HG03060 (cell line): Measurements from ENCODE around the gene KRTAP9-4.
"Not testable (repeated sequence)": the region's sequence is repeated elsewhere in the genome, so short reads cannot be mapped to it uniquely, and the experiment has no call there.

ENCODE experiments used
- ATAC-seq: cut with Tn5 transposase; IDR thresholded peaks from one replicate; pipeline ENCODE4 v1.9.1; 2021; ENCODE audit warnings: low read depth, moderate number of reproducible peaks; ENCODE audit not compliant: unreplicated experiment

Gene KRTAP9-4

DNA sequence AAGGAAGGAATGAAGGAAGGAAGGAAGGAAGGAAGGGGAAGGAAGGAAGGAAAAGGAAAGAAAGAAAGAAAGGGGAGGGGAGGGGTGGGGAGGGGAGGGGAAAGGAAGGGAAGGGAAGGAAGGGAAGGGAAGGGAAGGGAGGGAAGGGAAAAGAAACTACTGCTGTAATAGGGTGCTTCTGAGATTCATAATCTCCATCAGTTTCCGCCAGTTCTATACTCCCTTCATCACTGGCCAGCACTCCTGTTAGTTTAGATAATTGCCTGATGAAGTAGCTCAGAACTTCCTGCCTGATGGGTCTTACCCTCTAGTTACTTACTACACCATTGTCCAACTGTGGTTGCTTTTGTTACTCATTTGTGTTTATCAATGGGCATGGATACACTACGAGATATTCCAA lies 13.7 kb downstream of the KRTAP9-4 start:
- ATAC-seq, result no peak

DNA sequence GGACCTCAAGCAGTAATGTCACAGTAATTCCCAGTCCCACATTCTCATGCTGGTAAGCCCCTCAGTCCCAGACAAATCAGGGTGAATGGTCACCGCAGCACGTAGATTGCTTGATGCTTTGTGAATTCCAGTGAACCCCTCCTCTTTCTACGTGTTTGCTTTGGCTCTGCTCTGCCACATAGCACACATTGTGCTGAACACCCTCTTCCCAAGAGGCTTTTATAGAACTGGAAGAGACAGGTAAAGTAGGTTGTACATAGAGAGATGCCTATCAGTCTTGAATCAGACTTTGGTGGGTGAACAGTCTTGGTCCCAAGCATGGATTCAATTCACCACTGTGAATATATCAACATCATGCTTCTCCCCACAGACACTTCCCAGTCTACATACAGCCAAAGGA lies 15.1 kb downstream of the KRTAP9-4 start:
- no peak for ATAC-seq

DNA sequence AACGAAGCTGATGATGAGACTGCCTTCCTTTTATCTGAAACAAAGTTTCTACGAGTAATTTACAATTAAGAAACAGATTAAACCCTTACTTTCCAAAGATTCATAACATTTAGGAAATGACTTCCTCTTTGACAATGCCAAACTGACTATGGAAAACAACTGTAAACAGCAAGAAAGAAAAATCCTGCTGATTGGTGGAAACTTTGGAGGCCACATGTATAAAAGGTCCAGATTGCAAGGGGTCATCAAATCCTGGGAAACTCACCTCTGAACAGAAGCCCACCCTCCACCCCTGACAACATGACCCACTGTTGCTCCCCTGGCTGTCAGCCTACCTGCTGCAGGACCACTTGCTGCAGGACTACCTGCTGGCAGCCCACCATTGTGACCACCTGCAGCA lies 15.6 kb downstream of the KRTAP9-4 start, which contains the start of gene KRTAP9-6:
Gene KRTAP9-6 (plus strand): TSS at position 301 of the 400 bp plus-strand sequence. CDS start 0 bp downstream, at position 301.
- no peak for ATAC-seq

DNA sequence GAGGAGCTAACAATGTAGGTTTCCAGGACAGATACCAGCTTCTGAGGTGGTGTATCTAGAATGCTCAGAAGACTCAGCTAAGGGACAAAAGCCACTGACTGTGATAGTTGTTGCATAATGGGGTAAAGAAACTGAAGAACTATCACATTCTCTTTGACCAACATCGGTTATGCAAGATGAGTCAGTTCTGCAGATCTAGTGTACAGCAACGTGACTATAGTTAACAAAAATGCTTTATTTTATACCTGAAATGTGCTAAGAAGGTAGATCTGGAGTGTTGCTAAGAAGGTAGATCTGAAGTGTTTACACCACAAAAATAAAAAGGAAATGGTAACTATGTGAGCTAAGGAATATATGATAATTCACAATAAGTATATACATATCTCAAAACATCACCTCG lies 18.2 kb downstream of the KRTAP9-4 start:
- no peak for ATAC-seq

DNA sequence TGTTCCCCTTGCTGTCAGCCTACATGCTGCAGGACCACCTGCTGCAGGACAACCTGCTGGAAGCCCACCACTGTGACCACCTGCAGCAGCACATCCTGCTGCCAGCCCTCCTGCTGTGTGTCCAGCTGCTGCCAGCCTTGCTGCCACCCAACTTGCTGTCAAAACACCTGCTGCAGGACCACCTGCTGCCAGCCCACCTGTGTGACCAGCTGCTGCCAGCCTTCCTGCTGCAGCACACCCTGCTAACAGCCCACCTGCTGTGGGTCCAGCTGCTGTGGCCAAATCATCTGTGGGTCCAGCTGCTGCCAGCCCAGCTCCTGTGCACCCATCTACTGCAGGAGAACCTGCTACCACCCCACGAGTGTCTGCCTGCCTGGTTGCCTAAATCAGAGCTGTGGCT lies 21.8 kb downstream of the KRTAP9-4 start:
- not testable (repeated sequence) for ATAC-seq

DNA sequence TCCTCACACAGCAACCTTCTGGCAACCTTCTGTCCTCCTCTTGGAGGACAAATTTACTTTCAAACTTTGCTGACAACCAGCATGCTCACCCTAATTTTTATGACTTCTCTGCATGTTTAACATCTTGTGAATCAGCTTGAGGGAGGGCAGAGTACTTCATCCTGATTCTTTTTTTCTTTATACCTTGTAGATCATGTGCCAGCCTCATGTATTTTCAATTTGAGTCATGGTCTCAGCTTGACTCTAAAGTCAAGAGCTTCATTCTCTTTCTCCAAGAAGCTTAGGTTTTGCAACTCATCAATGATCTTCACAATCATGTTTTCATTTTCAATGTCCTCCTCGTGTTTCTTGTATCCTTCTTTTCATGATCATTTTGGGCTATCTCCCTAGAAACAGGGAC lies 22.4 kb downstream of the KRTAP9-4 start:
- no peak for ATAC-seq

DNA sequence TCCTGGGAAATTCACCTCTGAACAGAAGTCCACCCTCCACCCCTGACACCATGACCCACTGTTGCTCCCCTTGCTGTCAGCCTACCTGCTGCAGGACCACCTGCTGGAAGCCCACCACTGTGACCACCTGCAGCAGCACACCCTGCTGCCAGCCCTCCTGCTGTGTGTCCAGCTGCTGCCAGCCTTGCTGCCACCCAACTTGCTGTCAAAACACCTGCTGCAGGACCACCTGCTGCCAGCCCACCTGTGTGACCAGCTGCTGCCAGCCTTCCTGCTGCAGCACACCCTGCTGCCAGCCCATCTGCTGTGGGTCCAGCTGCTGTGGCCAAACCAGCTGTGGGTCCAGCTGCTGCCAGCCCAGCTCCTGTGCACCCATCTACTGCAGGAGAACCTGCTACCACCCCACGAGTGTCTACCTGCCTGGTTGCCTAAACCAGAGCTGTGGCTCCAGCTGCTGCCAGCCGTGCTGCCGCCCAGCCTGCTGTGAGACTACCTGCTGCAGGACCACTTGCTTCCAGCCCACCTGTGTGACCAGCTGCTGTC lies 26.2 kb downstream of the KRTAP9-4 start, which contains the start of gene KRTAP9-7:
Gene KRTAP9-7 (plus strand): TSS at position 51 of the 543 bp plus-strand sequence. CDS start 0 bp downstream, at position 51.
- ATAC-seq, result not testable (repeated sequence)

DNA sequence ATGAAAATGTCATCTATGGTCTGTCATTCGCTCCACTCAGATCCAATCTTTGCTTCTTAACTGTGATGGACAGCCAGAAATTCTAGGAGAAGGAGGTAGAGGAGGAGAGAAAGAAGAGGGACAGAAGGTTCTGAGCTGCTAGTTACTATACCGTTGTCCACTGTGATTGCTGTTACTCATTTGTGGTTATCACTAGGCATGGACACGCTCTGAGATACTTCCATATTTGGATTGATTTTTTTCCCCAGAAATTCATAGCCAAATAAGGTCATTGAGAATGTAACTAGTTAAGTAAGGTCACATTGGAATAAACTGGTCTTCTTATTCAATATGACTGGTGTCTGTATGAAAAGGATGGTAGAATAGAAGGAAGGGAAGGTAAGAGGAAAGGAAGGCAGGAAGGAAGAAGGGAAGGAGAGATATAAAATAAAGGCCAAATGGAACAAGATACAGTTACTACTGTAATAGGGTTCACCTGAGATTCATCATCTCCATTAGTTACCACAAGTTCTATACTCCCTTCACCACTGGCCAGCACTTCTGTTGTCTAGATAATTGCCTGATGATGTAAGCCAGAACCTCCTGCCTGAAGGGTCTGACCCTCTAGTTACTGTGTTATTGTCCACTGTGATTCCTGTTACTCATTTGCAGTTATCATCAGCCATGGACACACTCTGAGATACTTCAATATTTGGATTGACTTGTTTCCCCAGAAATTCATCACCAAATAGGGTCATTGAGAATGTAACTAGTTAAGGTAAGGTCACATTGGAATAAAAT lies 28.9 kb downstream of the KRTAP9-4 start:
- no peak for ATAC-seq

DNA sequence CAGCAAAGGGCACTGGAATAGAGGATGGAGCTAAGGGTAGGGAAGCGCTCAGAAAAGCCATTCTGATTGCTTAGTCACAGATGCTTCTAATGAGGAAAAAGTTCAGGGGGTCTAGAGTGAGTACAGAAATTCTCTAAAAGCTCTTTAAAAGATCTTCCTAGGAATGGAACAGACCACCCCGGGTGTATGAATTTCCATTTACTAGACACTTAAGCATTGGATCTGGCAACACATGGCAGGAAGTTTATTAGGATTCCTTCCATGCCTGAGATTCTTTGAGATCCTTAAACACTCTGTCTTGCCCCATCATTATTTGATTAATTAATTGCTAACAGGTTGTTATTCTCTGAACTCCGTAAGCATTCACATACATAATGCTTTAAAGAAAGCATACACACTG lies 34.6 kb downstream of the KRTAP9-4 start:
- no peak for ATAC-seq

DNA sequence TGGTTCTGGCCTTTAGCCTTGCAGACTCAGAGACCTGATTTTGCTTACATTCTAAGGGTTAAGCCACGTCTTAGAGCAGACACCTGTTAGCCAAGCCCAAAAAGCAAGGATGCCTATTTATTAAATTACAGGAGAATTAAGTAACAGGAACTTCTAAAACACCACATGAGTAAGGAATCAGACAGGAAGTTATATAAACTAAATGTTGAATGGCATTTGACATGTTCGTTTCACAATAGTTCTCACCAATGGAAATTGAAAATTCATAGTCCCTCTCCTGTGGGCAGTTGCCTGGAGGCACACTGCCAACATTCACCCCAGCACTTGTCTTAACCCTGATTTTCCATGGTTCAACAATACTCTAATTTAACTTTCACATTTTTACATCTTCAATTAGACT lies 35.1 kb downstream of the KRTAP9-4 start:
- ATAC-seq, result no peak

DNA sequence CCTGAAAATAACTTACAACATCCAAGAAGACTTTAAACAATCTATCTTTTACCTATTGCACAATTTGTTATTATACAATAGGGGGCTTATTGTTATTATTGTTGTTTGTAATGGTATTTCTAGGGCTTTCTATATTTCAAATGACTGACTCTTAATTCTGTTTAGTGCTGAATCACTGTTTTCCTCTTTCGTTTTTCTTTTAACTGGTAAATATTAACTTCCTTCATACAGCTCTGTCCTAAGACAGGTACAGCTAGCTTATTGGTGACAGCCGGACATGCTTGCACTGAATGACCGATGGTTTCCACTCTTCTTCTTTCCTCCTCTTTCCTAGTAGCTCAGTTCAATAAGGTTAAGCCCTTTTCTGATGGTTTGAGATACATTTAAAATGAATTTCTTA lies 37.6 kb downstream of the KRTAP9-4 start:
- ATAC-seq, result no peak

DNA sequence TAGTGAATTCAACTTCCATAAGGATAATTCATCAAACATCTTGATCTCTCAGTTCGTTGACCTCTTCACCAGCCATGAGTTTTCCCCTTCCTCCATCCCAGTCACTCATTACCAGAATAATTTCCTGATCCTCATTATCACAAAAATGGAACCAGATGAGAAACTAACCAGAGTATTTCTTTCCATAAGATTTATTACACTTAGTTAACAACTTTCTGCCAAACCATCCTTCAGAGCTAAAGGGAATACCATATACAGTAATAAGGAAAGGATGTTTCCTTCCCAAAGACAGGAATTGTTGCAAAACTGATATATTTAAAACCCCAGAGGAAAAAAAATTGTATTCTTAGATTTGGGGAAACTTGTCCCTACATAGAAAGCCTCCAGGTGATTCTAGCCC lies 44.5 kb downstream of the KRTAP9-4 start:
- ATAC-seq, result no peak

DNA sequence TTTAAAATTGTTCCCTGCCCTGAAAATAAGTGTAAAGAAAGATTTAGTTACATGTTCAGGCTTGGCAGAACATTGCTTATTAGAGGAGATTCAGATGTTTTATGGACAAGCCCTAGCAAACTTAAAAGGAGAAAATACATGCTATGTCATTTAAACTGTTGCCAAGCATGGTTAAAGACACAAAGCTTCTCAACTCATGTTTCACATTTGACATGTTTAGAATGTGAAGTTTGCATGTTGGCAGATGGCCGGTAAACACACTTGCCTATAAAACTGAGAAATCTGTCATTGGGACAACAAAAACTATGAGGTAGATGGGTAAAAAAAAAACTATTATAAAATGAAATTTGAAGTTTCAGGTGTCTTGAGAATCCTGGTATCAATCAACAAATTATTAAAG lies 47.4 kb downstream of the KRTAP9-4 start:
- ATAC-seq, result no peak

DNA sequence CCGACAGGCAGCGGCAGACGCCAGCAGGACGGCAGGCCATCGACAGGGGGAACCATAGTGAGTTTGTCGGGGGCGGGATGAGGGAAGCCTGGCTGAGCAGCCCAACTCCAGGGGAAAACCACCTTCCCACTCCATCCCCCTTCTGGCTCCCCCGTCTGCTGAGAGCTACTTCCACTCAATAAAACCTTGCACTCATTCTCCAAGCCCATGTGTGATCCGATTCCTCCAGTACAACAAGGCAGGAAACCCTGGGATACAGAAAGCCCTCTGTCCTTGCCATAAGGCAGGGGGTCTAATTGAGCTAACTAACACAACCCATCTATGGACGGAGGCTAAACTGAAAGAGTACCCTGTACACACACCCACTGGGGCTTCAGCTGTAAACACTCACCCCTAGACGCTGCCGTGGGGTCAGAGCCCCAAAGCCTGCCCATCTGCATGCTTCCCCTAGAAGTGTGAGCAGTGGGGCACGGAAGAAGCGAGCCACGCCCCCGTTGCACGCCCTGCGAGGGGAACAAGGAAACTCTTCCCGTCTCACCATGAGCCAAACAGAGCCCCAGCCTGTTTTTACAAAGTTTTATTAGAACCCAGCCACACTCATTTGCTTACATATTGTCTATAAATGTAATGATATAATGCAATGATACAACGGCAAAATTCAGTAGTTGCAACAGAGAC lies 49.1 kb downstream of the KRTAP9-4 start:
- ATAC-seq, result no peak
